HepG2 (cell line): ENCODE results near the gene INO80B. TPM values are rescaled to one million over a fixed set of nuclear protein-coding genes. Genes with fewer than 3 reads are reported as not detected.

Experiments used
- BRCA1 ChIP-seq: sonication (generic); formaldehyde crosslinking; IDR thresholded peaks from 2 replicates; pipeline ENCODE4 v1.4.0; 2020; ENCODE audit warnings: missing genetic modification reagents
- DR1 ChIP-seq: sonication (generic); formaldehyde crosslinking; IDR thresholded peaks from 2 replicates; pipeline ENCODE4 v1.8.0; 2021; ENCODE audit warnings: mild to moderate bottlenecking, missing genetic modification reagents, inconsistent platforms
- HIVEP1 ChIP-seq: sonication (generic); formaldehyde crosslinking; IDR thresholded peaks from 2 replicates; pipeline ENCODE4 v1.4.0; 2020; ENCODE audit warnings: mild to moderate bottlenecking, missing genetic modification reagents
- KAT2B ChIP-seq: fragments of 150-350 bp; IDR thresholded peaks from 2 replicates; pipeline ENCODE4 v1.6.1; 2014; ENCODE audit warnings: low read depth, low read length, borderline replicate concordance
- RERE ChIP-seq: IDR thresholded peaks from 2 replicates; pipeline ENCODE4 v1.6.1; 2016; ENCODE audit warnings: low read depth, missing genetic modification reagents, missing compliant biosample characterization
- THAP7 ChIP-seq: sonication (generic); formaldehyde crosslinking; IDR thresholded peaks from 2 replicates; pipeline ENCODE4 v1.8.1; 2023; ENCODE audit warnings: mild to moderate bottlenecking, missing genetic modification reagents
- TIGD3 ChIP-seq: sonication (generic); formaldehyde crosslinking; IDR thresholded peaks from 2 replicates; pipeline ENCODE4 v1.5.1; 2020; ENCODE audit warnings: mild to moderate bottlenecking, missing genetic modification reagents, borderline replicate concordance
- ZBTB37 ChIP-seq: sonication (generic); formaldehyde crosslinking; IDR thresholded peaks from 2 replicates; pipeline ENCODE4 v1.4.0; 2020; ENCODE audit warnings: mild to moderate bottlenecking, missing genetic modification reagents
- ZFP36L2 ChIP-seq: sonication (generic); formaldehyde crosslinking; IDR thresholded peaks from 2 replicates; pipeline ENCODE4 v1.4.0; 2020; ENCODE audit warnings: missing genetic modification reagents
- ZNF142 ChIP-seq: sonication (generic); formaldehyde crosslinking; IDR thresholded peaks from 2 replicates; pipeline ENCODE4 v1.4.0; 2020; ENCODE audit warnings: missing genetic modification reagents
- ZNF333 ChIP-seq: sonication (generic); formaldehyde crosslinking; IDR thresholded peaks from 2 replicates; pipeline ENCODE4 v1.4.0; 2020; ENCODE audit warnings: mild to moderate bottlenecking, missing genetic modification reagents, borderline replicate concordance
- ZNF558 ChIP-seq: sonication (generic); formaldehyde crosslinking; IDR thresholded peaks from 2 replicates; pipeline ENCODE4 v1.9.0; 2022; ENCODE audit warnings: mild to moderate bottlenecking, missing genetic modification reagents, borderline replicate concordance
- ZNF737 ChIP-seq: sonication (generic); formaldehyde crosslinking; IDR thresholded peaks from 2 replicates; pipeline ENCODE4 v1.5.0; 2020; ENCODE audit warnings: missing genetic modification reagents, mild to moderate bottlenecking, borderline replicate concordance
- ZNF75D ChIP-seq: sonication (generic); formaldehyde crosslinking; IDR thresholded peaks from 2 replicates; pipeline ENCODE4 v1.8.1; 2023; ENCODE audit warnings: missing genetic modification reagents, mild to moderate bottlenecking, borderline replicate concordance
- polyA plus RNA-seq, 8 experiments: library from polyadenylated mRNA; depleted of rRNA in 3 of 8; stranded (reverse) in 7 of 8; unstranded in 1 of 8; fragments of >200 nt; fragmentation: Illumina TruSeq in 4 of 8; extraction: Trizol in 4 of 8; gene quantifications; 2 replicates each; pipeline versions ENCODE4 v1.2.1 to v1.2.3, GENCODE V29; 2011 to 2016; ENCODE audit warnings: low read depth in 4 of 8, missing spikeins in 1 of 8, mixed read lengths in 1 of 8; ENCODE audit not compliant: insufficient read depth in 1 of 8
- total RNA-seq, 5 experiments: library from RNA; depleted of rRNA; stranded (reverse); fragments of >200 nt; fragmentation: Illumina TruSeq; extraction: Trizol; gene quantifications; 2 replicates each; pipeline ENCODE4 v1.2.3, GENCODE V29; 2016; ENCODE audit warnings: low read depth in 1 of 5

The INO80B gene
- total and polyA plus RNA-seq, 2 of the 13 experiments (the other 11 are each of a cell fraction or from before 2014, with no cell fraction given) = 6.2 to 14.5 TPM

- TF ChIP-seq RERE (CRISPR knock-in tag) (no peak), THAP7 (CRISPR knock-in tag) (no peak), ZNF142 (CRISPR knock-in tag) (no peak), ZNF75D (CRISPR knock-in tag) (no peak), BRCA1 (no peak), KAT2B (no peak), ZBTB37 (CRISPR knock-in tag) (no peak), ZNF558 (CRISPR knock-in tag) (no peak), ZNF737 (CRISPR knock-in tag) (no peak), HIVEP1 (CRISPR knock-in tag) (no peak), ZFP36L2 (no peak), ZNF333 (no peak), DR1 (CRISPR knock-in tag) (no peak), TIGD3 (CRISPR knock-in tag) (no peak)
These were observed 41.7 kb upstream of the INO80B start (continued) for GRCh38 chr2:74413001-74413698.
